IPS-20b (cell line): ENCODE data around the gene ALAD.
"Not testable (repeated sequence)": the region's sequence is repeated elsewhere in the genome, so short reads cannot be mapped to it uniquely, and the experiment has no call there.

ENCODE experiments used
- H3K27ac ChIP-seq: one replicate; pipeline ENCODE4 v1.5.1; 2013; ENCODE audit warnings: low read length
- H3K27me3 ChIP-seq: 2 replicates; pipeline ENCODE4 v1.6.1; 2013; ENCODE audit warnings: mild to moderate bottlenecking, low read length, inconsistent platforms; ENCODE audit not compliant: insufficient read depth
- H3K36me3 ChIP-seq: 2 replicates; pipeline ENCODE4 v1.6.1; 2013; ENCODE audit warnings: low read depth, mild to moderate bottlenecking, inconsistent platforms, low read length, moderate library complexity; ENCODE audit not compliant: insufficient read depth
- H3K4me1 ChIP-seq: 2 replicates; pipeline ENCODE4 v1.6.1; 2013; ENCODE audit warnings: mild to moderate bottlenecking, control low read depth, inconsistent platforms, low read length, moderate library complexity; ENCODE audit not compliant: insufficient read depth
- H3K4me3 ChIP-seq: 2 replicates; pipeline ENCODE4 v1.5.1; 2013; ENCODE audit warnings: mild to moderate bottlenecking, low read length, inconsistent platforms
- H3K9ac ChIP-seq: 2 replicates; pipeline ENCODE4 v1.6.1; 2013; ENCODE audit warnings: low read depth, mild to moderate bottlenecking, inconsistent platforms, low read length, moderate library complexity
- H3K9me3 ChIP-seq: 2 replicates; pipeline ENCODE4 v1.6.1; 2013; ENCODE audit warnings: mild to moderate bottlenecking, low read depth, low read length, inconsistent platforms; ENCODE audit not compliant: insufficient read depth

Gene ALAD

GRCh38 chr9:113421726-113422125, 20.6 kb upstream of the ALAD start:
- H3K9ac ChIP-seq: no peak overlapping the region
- H3K36me3 ChIP-seq: no peaks in the 10 kb centered on the region
- H3K9me3 ChIP-seq: no peaks in the 10 kb centered on the region
- H3K27me3 ChIP-seq: no peaks in the 10 kb centered on the region
- no peaks in the 10 kb centered on the region; the same call in 1 of the 2 replicates for H3K4me1 ChIP-seq
- H3K27ac ChIP-seq: no peak overlapping the region
- no peak overlapping the region for H3K4me3 ChIP-seq

- Histone ChIP-seq H3K4me1 (no peaks in the 10 kb centered on the region), H3K27ac (no peak overlapping the region), H3K4me3 (no peak overlapping the region), H3K36me3 (no peaks in the 10 kb centered on the region), H3K27me3 (no peaks in the 10 kb centered on the region), H3K9me3 (no peaks in the 10 kb centered on the region), H3K9ac (no peak overlapping the region)
Observed at GRCh38 chr9:113417370-113417769, 16.3 kb upstream of the ALAD start.

- H3K27ac ChIP-seq: no peak overlapping the region
- no peaks in the 10 kb centered on the region for H3K27me3 ChIP-seq
- H3K9me3 ChIP-seq: no peaks in the 10 kb centered on the region
- no peak overlapping the region for H3K4me3 ChIP-seq
- no peak overlapping the region for H3K9ac ChIP-seq
- no peaks in the 10 kb centered on the region for H3K36me3 ChIP-seq
- no peaks in the 10 kb centered on the region for H3K4me1 ChIP-seq
Observed at GRCh38 chr9:113416149-113416721, 15.2 kb upstream of the ALAD start.

DNA sequence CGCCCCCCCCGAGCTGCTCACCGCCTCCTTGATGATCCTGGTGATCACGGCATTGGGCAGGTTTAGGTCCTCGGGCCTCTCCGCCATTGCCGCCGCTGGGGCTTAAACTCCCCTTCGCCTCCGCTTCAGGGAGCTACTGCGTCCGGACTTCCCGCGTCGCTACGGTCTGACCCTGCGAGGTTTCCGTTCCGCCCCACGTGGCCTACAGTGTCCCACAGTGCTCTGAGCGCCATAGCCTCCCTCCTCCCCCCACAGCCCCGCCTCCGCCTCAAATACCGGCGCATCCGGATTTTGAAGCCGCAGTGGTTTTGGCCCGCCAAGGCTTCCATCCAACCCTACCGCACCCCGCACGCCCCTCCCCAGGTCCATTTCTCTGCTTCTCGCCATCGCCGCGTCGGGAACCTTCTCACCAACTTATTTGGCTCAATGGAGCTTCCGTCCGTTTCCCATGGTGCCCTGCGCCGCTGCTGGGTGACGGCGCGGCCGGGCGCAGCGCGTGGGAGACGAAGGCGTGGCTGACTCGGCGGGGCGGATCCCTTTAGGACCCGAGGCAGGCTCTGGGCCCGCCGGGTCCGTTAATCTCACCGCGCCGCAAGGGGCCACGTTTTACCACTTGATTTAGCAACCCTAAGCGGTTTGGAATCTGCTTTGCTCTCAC, 9.3 kb upstream of the ALAD start, which contains the start of the genes C9orf43 and POLE3:
C9orf43 (plus strand) TSS at position 541 of the 658 bp plus-strand sequence. CDS start 2,747 bp downstream, outside the sequence.
POLE3 (minus strand) TSS at position 469 of the 658 bp plus-strand sequence; CDS start at position 87, 382 bp downstream.
- Histone ChIP-seq H3K9ac (peak within 1 kb of the TSS; percentile 97), H3K27me3 (no peaks in the 10 kb centered on the region), H3K9me3 (no peaks in the 10 kb centered on the region), H3K36me3 (peaks cover 27% of the 10 kb centered on the region), H3K4me1 (peaks cover 3% of the 10 kb centered on the region; the same call in 1 of the 2 replicates), H3K4me3 (peak within 1 kb of the TSS; percentile 94), H3K27ac (peak within 1 kb of the TSS; percentile 96)

DNA sequence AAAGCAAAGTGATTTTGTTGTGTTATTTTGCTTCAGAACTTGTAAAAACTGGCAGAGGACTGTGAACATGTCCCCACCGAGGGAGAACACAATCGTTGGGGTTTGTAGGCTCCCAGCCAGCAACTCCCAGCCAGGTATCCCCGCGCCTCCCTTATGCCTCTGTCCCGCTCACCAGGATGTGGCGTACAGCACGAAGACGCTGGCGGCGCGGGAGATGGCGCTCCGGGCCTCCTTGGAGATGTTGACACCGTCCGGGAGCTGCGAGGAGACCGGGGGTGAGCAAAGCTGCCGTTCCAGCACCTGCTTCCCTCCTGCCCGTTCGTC, 8.8 kb upstream of the ALAD start:
- peak overlapping the region; percentile 94 for H3K4me3 ChIP-seq
- peak overlapping the region; percentile 97 for H3K9ac ChIP-seq
- H3K27me3 ChIP-seq: no peaks in the 10 kb centered on the region
- peak overlapping the region; percentile 96 for H3K27ac ChIP-seq
- no peaks in the 10 kb centered on the region for H3K9me3 ChIP-seq
- peaks cover 27% of the 10 kb centered on the region for H3K36me3 ChIP-seq
- H3K4me1 ChIP-seq: peaks cover 3% of the 10 kb centered on the region; the same call in 1 of the 2 replicates

DNA sequence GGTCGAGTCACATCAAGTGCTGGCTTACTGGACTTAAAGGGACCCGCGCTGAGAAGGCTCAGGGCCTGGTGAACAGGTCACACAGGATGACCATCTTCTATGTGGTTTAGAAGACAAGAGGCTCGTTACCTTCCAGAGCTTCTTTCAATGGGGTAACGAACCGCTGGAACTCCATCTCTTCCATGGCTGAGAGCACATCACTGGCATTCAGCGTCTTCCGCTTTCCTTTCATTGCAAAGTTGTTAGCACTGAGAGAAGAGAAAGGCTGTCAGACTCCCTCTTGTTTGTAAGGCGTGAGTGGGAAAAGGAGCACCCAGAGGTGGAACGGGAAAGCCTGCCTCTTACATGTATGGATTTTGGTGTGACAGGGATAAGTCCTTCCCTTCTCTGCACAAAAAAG, 8.4 kb upstream of the ALAD start:
- Histone ChIP-seq H3K4me3 (peak overlapping the region; percentile 94), H3K36me3 (peaks cover 27% of the 10 kb centered on the region), H3K27me3 (no peaks in the 10 kb centered on the region), H3K9ac (peak overlapping the region; percentile 97), H3K9me3 (no peaks in the 10 kb centered on the region), H3K4me1 (peaks cover 3% of the 10 kb centered on the region; the same call in 1 of the 2 replicates), H3K27ac (peak overlapping the region; percentile 96)

GRCh38 chr9:113406873-113407511, 5.9 kb upstream of the ALAD start:
- H3K27me3 ChIP-seq, H3K27ac ChIP-seq, H3K4me1 ChIP-seq, H3K9ac ChIP-seq, H3K9me3 ChIP-seq, H3K4me3 ChIP-seq: not testable (repeated sequence)
- H3K36me3 ChIP-seq: peaks cover 27% of the 10 kb centered on the region

DNA sequence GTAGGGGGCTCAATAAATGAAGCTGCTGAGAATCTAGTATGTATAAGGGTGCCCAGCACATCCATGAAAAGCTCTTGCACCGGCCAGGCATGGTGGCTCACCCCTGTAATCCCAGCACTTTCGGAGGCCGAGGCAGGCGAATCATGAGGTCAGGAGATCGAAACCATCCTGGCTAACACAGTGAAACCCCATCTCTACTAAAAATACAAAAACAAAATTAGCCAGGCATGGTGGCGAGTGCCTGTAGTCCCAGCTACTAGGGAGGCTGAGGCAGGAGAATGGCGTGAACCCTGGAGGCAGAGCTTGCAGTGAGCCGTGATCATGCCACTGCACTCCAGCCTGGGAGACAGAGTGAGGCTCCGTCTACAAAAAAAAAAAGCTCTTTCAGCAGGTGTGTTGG, 5.3 kb upstream of the ALAD start:
- not testable (repeated sequence) for H3K27ac ChIP-seq

GRCh38 chr9:113403646-113404045, 2.6 kb upstream of the ALAD start:
- Histone ChIP-seq H3K36me3 (peaks cover 17% of the 10 kb centered on the region), H3K4me1 (no peaks in the 10 kb centered on the region), H3K27me3 (no peaks in the 10 kb centered on the region), H3K9ac (no peak overlapping the region), H3K27ac (no peak overlapping the region), H3K4me3 (no peak overlapping the region), H3K9me3 (no peaks in the 10 kb centered on the region)

More for the DNA sequence above, 5.3 kb upstream of the ALAD start:
- not testable (repeated sequence) for H3K27me3 ChIP-seq, H3K4me1 ChIP-seq, H3K9me3 ChIP-seq, H3K4me3 ChIP-seq, H3K9ac ChIP-seq
- H3K36me3 ChIP-seq: peaks cover 27% of the 10 kb centered on the region

DNA sequence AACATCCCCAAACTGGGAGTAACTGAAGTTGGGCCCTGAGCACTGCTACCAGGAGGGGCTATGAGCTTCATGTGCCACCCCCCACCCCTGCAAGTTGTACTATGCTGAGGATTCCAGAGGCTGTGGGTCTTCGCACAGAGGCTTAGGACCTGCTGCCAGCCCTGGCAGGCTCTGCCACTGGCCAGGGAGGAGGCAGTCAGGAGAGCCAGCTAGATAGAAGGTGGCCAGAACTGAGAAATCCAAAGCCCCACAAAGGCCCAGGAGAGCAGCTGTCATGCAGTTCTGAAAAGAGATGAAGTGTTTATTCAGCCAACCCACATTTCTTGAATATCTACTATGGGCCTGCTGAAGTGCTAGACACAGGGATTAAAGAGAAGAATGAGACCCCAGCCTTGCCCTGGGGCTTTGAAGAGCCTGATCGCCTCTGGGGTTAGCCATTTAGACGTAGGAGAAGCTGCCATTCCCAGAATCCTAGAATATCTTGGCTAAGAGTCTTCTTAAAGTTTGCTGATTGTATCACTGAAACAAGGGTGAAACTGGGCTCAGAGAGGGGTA, 1.4 kb downstream of the ALAD start:
- Histone ChIP-seq H3K27ac (no peak overlapping the region), H3K36me3 (no peaks in the 10 kb centered on the region), H3K9ac (no peak overlapping the region), H3K27me3 (no peaks in the 10 kb centered on the region), H3K9me3 (no peaks in the 10 kb centered on the region), H3K4me1 (no peaks in the 10 kb centered on the region), H3K4me3 (peak overlapping the region; percentile 86; the same call in 1 of the 2 replicates)

- H3K4me1 ChIP-seq: no peaks in the 10 kb centered on the region
- H3K27me3 ChIP-seq: no peaks in the 10 kb centered on the region
- no peak overlapping the region for H3K27ac ChIP-seq
- H3K9ac ChIP-seq: no peak overlapping the region
- no peaks in the 10 kb centered on the region for H3K9me3 ChIP-seq
- no peak overlapping the region for H3K4me3 ChIP-seq
- no peaks in the 10 kb centered on the region for H3K36me3 ChIP-seq
Observed at GRCh38 chr9:113398796-113399195, 2.3 kb downstream of the ALAD start.
